GM10266 (cell line): ENCODE measurements around the gene MST1.
A peak's percentile ranks its signal among the peaks of the same experiment; 100 is the strongest.

Experiments
- DNase-seq: peaks from one replicate; pipeline ENCODE4 v3.0.0; 2012; ENCODE audit errors: extremely low spot score
- CTCF ChIP-seq: IDR thresholded peaks from 2 replicates; pipeline ENCODE4 v1.5.1; 2012; ENCODE audit warnings: mild to moderate bottlenecking, low read depth; ENCODE audit not compliant: control insufficient read depth, insufficient read depth; ENCODE audit errors: missing control alignments

Gene MST1

GRCh38 chr3:49705390-49705960, 16.2 kb upstream of the MST1 start:
- TF ChIP-seq CTCF = no peak
- no peak for DNase-seq

GRCh38 chr3:49704629-49705028, 15.4 kb upstream of the MST1 start:
- no peak for TF ChIP-seq CTCF

GRCh38 chr3:49703956-49704355, 14.7 kb upstream of the MST1 start:
- TF ChIP-seq CTCF = no peak
- no peak for DNase-seq

More at GRCh38 chr3:49704629-49705028, 15.4 kb upstream of the MST1 start:
- DNase-seq = no peak

GRCh38 chr3:49703443-49703927, 14.2 kb upstream of the MST1 start:
- peak; percentile 92 for DNase-seq
- peak; percentile 91 for TF ChIP-seq CTCF

GRCh38 chr3:49702672-49703071, 13.4 kb upstream of the MST1 start:
- no peak for DNase-seq

GRCh38 chr3:49701388-49702077, 12.3 kb upstream of the MST1 start:
- peak; percentile 24 for TF ChIP-seq CTCF
- DNase-seq = no peak

More at GRCh38 chr3:49702672-49703071, 13.4 kb upstream of the MST1 start:
- no peak for TF ChIP-seq CTCF
